GM15510 (cell line): Measurements from ENCODE around the gene NWD2.

Experiments
- POLR2A ChIP-seq: IDR thresholded peaks from 3 replicates; pipeline ENCODE4 v1.6.1; 2011; ENCODE audit warnings: borderline replicate concordance; ENCODE audit not compliant: insufficient read length; ENCODE audit errors: extremely low read depth

Gene NWD2

GRCh38 chr4:37243722-37244582, 591 bp upstream of the NWD2 start:
- TF ChIP-seq POLR2A = no peak

- TF ChIP-seq POLR2A = no peak
Observed at GRCh38 chr4:37245391-37245954, 930 bp downstream of the NWD2 start.

- TF ChIP-seq POLR2A = no peak
Observed at GRCh38 chr4:37246891-37247290, 2.3 kb downstream of the NWD2 start.

GRCh38 chr4:37258221-37258620, 13.7 kb downstream of the NWD2 start:
- TF ChIP-seq POLR2A = no peak

- no peak for TF ChIP-seq POLR2A
Observed at GRCh38 chr4:37268319-37268718, 23.8 kb downstream of the NWD2 start.

GRCh38 chr4:37279121-37279520, 34.6 kb downstream of the NWD2 start:
- TF ChIP-seq POLR2A = no peak

GRCh38 chr4:37279894-37280592, 35.5 kb downstream of the NWD2 start:
- TF ChIP-seq POLR2A = no peak

- TF ChIP-seq POLR2A = no peak
Observed at GRCh38 chr4:37299468-37299867, 54.9 kb downstream of the NWD2 start.

GRCh38 chr4:37304612-37305011, 60.1 kb downstream of the NWD2 start:
- no peak for TF ChIP-seq POLR2A

GRCh38 chr4:37305984-37306383, 61.4 kb downstream of the NWD2 start:
- no peak for TF ChIP-seq POLR2A

- TF ChIP-seq POLR2A = no peak
Observed at GRCh38 chr4:37317104-37317643, 72.6 kb downstream of the NWD2 start.

- TF ChIP-seq POLR2A = no peak
Observed at GRCh38 chr4:37320513-37321235, 76.1 kb downstream of the NWD2 start.

GRCh38 chr4:37322122-37322521, 77.6 kb downstream of the NWD2 start:
- TF ChIP-seq POLR2A = no peak

GRCh38 chr4:37324546-37324945, 80.0 kb downstream of the NWD2 start:
- TF ChIP-seq POLR2A = no peak

GRCh38 chr4:37326852-37327251, 82.3 kb downstream of the NWD2 start:
- no peak for TF ChIP-seq POLR2A
